ENCODE results near the gene STRADB.

STRADB gene

GRCh38 chr2:201490291-201490690 lies 38.8 kb downstream of the STRADB start:
- no peak for DNase-seq (ENCODE audit: low read depth)
- H3K4me3 ChIP-seq (ENCODE audit: low read length) = no peak overlapping the region
- no peak for TF ChIP-seq CTCF (conservative IDR thresholded peaks at IDR 0.05; ENCODE audit: low read depth, low read length)

GRCh38 chr2:201496785-201497184 lies 45.2 kb downstream of the STRADB start:
- no peak for DNase-seq (ENCODE audit: low read depth)
- TF ChIP-seq CTCF (conservative IDR thresholded peaks at IDR 0.05; ENCODE audit: low read depth, low read length) = no peak
- H3K4me3 ChIP-seq (ENCODE audit: low read length) = no peak overlapping the region

GRCh38 chr2:201500534-201500933 lies 49.0 kb downstream of the STRADB start:
- no peak overlapping the region for H3K4me3 ChIP-seq (ENCODE audit: low read length)
- no peak for DNase-seq (ENCODE audit: low read depth)
- TF ChIP-seq CTCF (conservative IDR thresholded peaks at IDR 0.05; ENCODE audit: low read depth, low read length) = no peak

GRCh38 chr2:201502713-201503112 lies 51.2 kb downstream of the STRADB start:
- H3K4me3 ChIP-seq (ENCODE audit: low read length) = no peak overlapping the region
- no peak for TF ChIP-seq CTCF (conservative IDR thresholded peaks at IDR 0.05; ENCODE audit: low read depth, low read length)
- DNase-seq (ENCODE audit: low read depth) = no peak

GRCh38 chr2:201507725-201508124 lies 56.2 kb downstream of the STRADB start:
- DNase-seq (ENCODE audit: low read depth) = no peak

GRCh38 chr2:201513271-201513670 lies 61.7 kb downstream of the STRADB start:
- DNase-seq (ENCODE audit: low read depth) = no peak
- no peak for TF ChIP-seq CTCF (conservative IDR thresholded peaks at IDR 0.05; ENCODE audit: low read depth, low read length)
- H3K4me3 ChIP-seq (ENCODE audit: low read length) = no peak overlapping the region

More at GRCh38 chr2:201507725-201508124, 56.2 kb downstream of the STRADB start:
- TF ChIP-seq CTCF (conservative IDR thresholded peaks at IDR 0.05; ENCODE audit: low read depth, low read length) = no peak
- H3K4me3 ChIP-seq (ENCODE audit: low read length) = no peak overlapping the region

- no peak for TF ChIP-seq CTCF (conservative IDR thresholded peaks at IDR 0.05; ENCODE audit: low read depth, low read length)
- no peak for DNase-seq (ENCODE audit: low read depth)
These were observed 64.2 kb downstream of the STRADB start for GRCh38 chr2:201515573-201516246.

More at GRCh38 chr2:201515573-201516246, 64.2 kb downstream of the STRADB start:
- H3K4me3 ChIP-seq (ENCODE audit: low read length) = no peak overlapping the region
